Mucosa of descending colon (tissue), 3 donors: Measurements from ENCODE around the gene ATP13A1. TPM values are rescaled to one million over a fixed set of nuclear protein-coding genes. Genes with fewer than 3 reads are reported as not detected.

Experiments
- ATAC-seq: fragments of 200-7000 bp; cut with Tn5 transposase; one replicate; pipeline ENCODE4 v1.9.1; 2020; ENCODE audit warnings: mild to moderate bottlenecking, moderate library complexity
- DNase-seq, 3 donors: peaks; one replicate each; pipeline ENCODE4 v3.0.0-alpha.2; 2020
- H3K36me3 ChIP-seq: fragments of 200-600 bp; one replicate; pipeline ENCODE4 v1.8.0; 2021; ENCODE audit warnings: low read depth, mild to moderate bottlenecking
- H3K4me1 ChIP-seq: fragments of 200-600 bp; one replicate; pipeline ENCODE4 v1.8.0; 2021; ENCODE audit warnings: low read depth, mild to moderate bottlenecking
- H3K4me3 ChIP-seq: fragments of 200-600 bp; one replicate; pipeline ENCODE4 v1.8.0; 2021; ENCODE audit warnings: mild to moderate bottlenecking
- H3K9me3 ChIP-seq: fragments of 200-600 bp; one replicate; pipeline ENCODE4 v1.8.0; 2021; ENCODE audit warnings: mild to moderate bottlenecking
- intact Hi-C, 2 donors: fragments of 100-400 bp; cut with DNase I in 1 of 2; cut with micrococcal nuclease in 1 of 2; formaldehyde crosslinking; loops; one replicate each; pipeline versions ENCODE4 v1.11.0 to v1.11.1; 2022; cut with DNase I, micrococcal nuclease
- total RNA-seq, 3 donors: library from RNA; stranded (reverse); fragmentation: NEBNext Ultra II Directional in 2 of 3; extraction: Animal tissue kit (Norgen Biotek cat#: 25700) in 2 of 3; gene quantifications; one replicate each; pipeline versions ENCODE4 v1.2.1 to v1.2.4, GENCODE V29; 2021 to 2023
- TF ChIP-seq, protein P1 (sequence below): fragments of 200-600 bp; IDR thresholded peaks from one replicate; pipeline ENCODE4 v1.8.0; 2022; ENCODE audit warnings: antibody characterized with exemption, mild to moderate bottlenecking
- donor health status: DM: no; HTN: no; CAD: no; lungs with moderate emphysema.
- donor health status: DM: no; HTN: no; CAD: no.
- donor health status: DM: no; HTN: yes; CAD: no.

The ATP13A1 gene
- total RNA-seq, 3 donors from 2014 or later = 56.1 to 71.9 (median 58.1) TPM

DNA sequence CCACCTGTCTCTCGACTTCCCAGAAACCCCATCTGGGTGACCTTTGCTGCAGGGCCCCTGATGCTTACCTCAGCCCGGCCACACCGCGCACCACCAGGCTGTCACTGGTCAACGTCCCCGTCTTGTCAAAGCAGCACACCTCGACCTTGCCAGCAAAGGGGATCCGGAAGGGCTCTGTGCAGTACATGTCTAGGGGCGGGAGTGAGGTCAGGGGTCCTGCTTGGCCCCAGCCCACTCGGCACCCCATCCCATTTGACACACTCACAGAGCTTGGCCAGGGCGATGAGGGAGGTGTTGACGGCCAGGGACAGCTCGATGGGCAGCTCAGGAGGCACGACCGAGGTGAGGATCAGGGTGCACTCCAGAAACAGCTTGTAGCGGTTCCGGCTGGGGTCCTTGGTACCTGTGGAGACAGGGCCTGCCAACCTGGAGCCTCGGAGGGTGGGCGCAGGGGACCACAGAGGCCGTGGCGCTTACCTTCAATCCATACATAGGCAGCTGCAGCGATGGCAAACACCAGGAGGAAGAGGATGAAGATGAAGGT, 8.4 kb downstream of the ATP13A1 start:
- peak in 2 of 3 donors; percentile 18 to 37 for DNase-seq
- Histone ChIP-seq H3K36me3 (peaks cover 15% of the 10 kb centered on the region), H3K9me3 (no peaks in the 10 kb centered on the region), H3K4me3 (no peak overlapping the region), H3K4me1 (no peaks in the 10 kb centered on the region)
- ATAC-seq = no peak
- intact Hi-C loops = no loop called here
- TF ChIP-seq, protein P1, sequence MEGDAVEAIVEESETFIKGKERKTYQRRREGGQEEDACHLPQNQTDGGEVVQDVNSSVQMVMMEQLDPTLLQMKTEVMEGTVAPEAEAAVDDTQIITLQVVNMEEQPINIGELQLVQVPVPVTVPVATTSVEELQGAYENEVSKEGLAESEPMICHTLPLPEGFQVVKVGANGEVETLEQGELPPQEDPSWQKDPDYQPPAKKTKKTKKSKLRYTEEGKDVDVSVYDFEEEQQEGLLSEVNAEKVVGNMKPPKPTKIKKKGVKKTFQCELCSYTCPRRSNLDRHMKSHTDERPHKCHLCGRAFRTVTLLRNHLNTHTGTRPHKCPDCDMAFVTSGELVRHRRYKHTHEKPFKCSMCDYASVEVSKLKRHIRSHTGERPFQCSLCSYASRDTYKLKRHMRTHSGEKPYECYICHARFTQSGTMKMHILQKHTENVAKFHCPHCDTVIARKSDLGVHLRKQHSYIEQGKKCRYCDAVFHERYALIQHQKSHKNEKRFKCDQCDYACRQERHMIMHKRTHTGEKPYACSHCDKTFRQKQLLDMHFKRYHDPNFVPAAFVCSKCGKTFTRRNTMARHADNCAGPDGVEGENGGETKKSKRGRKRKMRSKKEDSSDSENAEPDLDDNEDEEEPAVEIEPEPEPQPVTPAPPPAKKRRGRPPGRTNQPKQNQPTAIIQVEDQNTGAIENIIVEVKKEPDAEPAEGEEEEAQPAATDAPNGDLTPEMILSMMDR = no peak

DNA sequence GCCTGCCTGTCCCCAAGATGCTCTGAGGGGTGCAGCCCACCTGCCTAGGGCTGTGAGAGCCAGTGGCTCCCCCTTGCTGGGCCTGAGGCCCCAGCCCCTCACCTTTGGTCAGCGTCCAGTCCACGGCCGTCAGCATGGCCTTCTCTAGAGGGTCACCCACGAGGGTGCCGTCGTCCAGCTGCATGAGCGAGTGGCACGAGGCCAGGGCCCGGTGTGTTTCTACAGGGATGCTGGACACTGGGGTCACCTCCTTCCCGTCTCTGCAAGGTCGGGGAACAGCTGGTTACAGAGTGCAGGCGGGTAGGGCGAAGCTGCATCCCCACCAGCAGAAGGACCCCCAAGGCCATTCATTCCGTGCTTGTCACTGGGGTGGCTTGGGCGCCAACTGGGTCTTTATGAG, 9.0 kb downstream of the ATP13A1 start:
- Histone ChIP-seq H3K4me1 (no peaks in the 10 kb centered on the region), H3K4me3 (no peak overlapping the region), H3K36me3 (peaks cover 15% of the 10 kb centered on the region), H3K9me3 (no peaks in the 10 kb centered on the region)
- DNase-seq (peak in 1 of 3 donors; percentile 20), ATAC-seq (no peak)
- TF ChIP-seq, protein P1 = no peak
- intact Hi-C loops = no loop called here

GRCh38 chr19:19653597-19654147, 9.8 kb downstream of the ATP13A1 start:
- no peak overlapping the region for H3K4me3 ChIP-seq
- H3K4me1 ChIP-seq = no peaks in the 10 kb centered on the region
- ATAC-seq (no peak), DNase-seq (peak in 1 of 3 donors; percentile 20)
- TF ChIP-seq, protein P1 = no peak
- no peaks in the 10 kb centered on the region for H3K9me3 ChIP-seq
- peaks cover 14% of the 10 kb centered on the region for H3K36me3 ChIP-seq
- intact Hi-C loops = no loop called here

- intact Hi-C loops = no loop called here
- Histone ChIP-seq H3K9me3 (no peaks in the 10 kb centered on the region), H3K4me1 (no peaks in the 10 kb centered on the region), H3K4me3 (no peak overlapping the region), H3K36me3 (peaks cover 7% of the 10 kb centered on the region)
- no peak for ATAC-seq
- DNase-seq = no peak
- TF ChIP-seq, protein P1 = no peak
These were observed 10.8 kb downstream of the ATP13A1 start for GRCh38 chr19:19652482-19653295.

DNA sequence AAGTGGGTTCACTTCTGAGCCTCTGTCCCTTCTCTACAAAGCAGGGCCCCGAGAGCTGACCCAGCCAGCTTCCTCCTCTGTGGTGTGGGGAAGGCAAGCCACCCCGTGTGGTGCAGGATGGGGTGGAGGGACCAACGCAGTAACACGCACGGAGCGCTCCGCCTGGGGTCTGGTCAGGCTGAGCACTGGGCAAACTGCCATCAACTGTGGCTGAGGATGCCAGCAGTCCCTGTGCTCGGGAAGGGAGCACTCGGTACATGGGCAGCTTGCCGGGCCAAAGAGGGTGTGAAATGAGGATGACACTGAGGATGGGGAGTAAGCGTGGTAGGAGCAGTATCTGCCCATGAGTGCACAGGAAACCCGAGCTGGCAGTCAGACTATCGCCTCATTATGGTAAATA, 12.4 kb downstream of the ATP13A1 start:
- Histone ChIP-seq H3K9me3 (no peaks in the 10 kb centered on the region), H3K4me1 (no peaks in the 10 kb centered on the region), H3K4me3 (no peak overlapping the region), H3K36me3 (peaks cover 7% of the 10 kb centered on the region)
- DNase-seq = no peak
- ATAC-seq = no peak
- TF ChIP-seq, protein P1 = no peak
- intact Hi-C loops = no loop called here
